Myocyte (in vitro differentiated cells): ENCODE data around the gene PARD3B. TPM values are rescaled to one million over a fixed set of nuclear protein-coding genes. Genes with fewer than 3 reads are reported as not detected.
A peak's percentile ranks its signal among the peaks of the same experiment; 100 is the strongest.

Source experiments
- DNase-seq: peaks from one replicate; pipeline ENCODE4 v3.0.0-alpha.2; 2012; ENCODE audit warnings: low read depth
- total RNA-seq: library from RNA; depleted of rRNA; stranded (reverse); fragments of >200 nt; gene quantifications from 2 replicates; pipeline ENCODE4 v1.2.3, GENCODE V29; 2014

The PARD3B gene
- total RNA-seq, 1 donor from 2014 or later, result 7.2 TPM

DNA sequence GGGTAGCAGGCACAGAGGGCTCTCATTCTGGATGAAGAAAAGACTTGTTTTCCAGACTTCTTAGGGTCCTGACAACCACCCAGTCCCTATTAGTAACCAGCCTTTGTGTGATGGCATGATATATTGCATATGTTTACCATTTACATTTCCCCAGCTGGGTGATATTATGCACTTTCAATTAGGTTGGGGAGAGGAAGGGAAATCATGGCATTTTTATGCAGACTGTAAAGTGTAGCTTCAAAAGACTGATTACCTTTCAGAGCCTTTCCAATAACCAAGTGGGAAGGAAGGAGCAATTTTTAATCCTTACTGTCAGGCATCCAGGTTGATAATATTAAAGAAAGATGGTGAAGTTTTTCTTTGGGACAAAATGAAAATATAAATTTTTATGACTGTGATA, 896.2 kb downstream of the PARD3B start:
- no peak for DNase-seq

DNA sequence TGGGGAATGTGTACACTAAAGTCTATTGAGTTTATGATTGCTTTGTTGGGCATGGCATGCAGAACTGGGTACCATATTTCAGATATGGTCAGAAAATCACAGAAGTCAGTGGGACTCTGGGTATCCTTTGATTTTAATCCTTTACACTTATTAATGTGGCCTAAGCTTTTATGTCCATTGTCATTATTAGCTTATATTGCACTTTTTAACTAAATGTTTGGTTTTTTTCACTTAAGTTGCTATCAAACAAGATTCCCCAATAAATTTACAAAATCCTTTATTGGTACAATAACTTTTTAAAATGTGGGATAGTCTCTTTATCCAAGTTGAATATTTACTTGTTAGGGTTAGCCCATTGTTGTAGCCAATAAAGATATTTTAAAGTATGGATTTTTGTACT, 902.9 kb downstream of the PARD3B start:
- DNase-seq, result no peak

DNA sequence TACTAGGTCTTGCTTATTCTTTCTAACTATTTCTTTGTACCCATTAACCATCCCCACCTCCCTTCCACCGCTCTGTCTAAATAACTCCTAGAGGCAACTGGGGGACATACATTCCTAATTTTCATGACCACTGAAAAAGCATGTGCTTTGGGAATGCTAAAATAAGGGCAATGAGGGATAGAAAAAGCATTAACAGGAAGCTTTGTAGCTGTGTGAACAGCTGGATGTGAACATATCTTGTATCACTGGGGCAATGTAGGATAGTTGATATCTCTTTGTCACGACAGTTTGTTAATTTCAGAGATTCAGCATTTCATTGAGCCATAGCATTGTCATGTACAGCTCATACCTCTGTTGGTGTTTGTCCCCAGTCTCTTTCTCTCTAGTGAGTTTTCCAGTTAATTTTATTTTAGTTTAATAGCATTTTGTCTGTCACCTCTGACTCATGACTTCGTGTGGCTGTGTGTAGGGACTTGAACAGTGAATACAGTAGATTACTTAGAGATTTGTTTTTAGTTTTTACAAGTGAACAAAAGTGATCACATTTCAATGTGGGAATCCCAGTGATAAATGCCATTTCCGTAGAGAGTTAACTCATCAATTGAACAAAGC, 906.7 kb downstream of the PARD3B start:
- DNase-seq, result peak; percentile 10

DNA sequence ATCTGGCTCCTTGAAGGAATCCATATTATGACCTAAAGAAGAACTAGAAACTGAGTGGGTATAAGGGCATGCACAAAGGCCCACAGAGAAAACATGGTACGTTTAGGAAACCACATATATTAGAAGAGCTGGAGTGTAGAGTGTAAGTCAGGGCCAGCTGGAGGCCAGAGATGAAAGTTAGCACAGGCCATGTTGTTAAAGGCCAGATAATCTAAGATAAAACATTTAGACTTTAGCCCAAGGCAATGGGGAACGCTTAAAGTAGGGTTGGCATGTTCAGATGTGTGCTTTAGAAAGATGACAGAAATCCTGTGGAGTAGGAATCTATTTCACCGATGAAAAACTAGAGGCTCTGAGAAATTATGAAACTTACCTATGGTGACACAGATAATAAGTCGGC, 907.9 kb downstream of the PARD3B start:
- DNase-seq, result no peak

DNA sequence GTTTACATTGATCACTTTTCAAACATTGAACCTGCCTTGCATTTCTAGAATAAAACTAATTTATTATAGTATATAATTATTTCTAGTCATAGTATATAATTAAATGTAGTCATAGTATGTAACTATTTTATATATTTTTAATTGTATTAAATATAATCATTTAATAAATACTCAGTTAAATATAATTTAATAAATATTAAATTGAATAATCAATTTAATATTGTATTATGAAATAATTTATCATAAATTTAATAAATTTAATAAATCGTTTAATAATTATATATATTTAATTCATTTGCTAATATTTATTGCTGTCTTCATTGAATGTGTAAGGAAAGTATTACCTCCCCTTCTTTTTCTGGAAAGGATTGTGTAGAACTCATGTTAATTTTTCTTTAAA, 911.4 kb downstream of the PARD3B start:
- no peak for DNase-seq

DNA sequence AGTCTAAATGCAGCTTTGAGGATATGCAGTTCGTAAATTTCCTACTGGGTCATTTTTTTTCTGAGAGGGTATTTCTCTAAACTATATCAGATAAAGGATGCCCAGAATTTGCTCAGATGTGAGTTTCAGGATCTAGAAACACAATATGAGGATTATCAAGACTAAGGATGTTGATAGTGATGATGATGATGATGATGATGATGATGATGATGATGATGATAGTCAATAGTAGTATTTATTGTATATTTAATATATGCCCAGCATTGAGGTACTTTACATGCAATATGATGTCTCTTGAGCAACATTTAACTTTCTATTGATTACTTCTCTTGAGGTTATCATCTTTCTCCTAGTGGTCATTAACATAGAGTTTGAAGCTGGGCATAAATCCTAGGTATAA, 914.9 kb downstream of the PARD3B start:
- DNase-seq, result no peak

DNA sequence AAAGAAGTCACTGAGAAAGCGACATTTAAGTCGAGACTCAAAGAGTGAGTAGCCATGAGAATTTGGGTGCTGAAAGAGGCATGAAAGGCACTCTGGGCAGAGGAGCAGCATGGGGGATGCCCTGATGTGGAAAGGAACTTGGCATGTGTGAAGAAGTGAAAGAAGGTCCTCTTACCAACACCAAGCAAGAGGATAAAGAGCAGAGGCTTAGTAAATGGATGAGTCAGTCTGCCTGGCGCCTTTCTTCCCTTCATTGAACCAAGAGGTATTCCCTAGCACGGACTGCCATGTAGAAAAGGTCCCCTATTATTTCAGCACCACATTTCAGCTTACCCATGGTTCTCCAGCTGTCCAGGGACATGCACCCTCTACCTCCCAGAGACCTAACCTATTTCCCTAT, 915.9 kb downstream of the PARD3B start:
- DNase-seq, result no peak

DNA sequence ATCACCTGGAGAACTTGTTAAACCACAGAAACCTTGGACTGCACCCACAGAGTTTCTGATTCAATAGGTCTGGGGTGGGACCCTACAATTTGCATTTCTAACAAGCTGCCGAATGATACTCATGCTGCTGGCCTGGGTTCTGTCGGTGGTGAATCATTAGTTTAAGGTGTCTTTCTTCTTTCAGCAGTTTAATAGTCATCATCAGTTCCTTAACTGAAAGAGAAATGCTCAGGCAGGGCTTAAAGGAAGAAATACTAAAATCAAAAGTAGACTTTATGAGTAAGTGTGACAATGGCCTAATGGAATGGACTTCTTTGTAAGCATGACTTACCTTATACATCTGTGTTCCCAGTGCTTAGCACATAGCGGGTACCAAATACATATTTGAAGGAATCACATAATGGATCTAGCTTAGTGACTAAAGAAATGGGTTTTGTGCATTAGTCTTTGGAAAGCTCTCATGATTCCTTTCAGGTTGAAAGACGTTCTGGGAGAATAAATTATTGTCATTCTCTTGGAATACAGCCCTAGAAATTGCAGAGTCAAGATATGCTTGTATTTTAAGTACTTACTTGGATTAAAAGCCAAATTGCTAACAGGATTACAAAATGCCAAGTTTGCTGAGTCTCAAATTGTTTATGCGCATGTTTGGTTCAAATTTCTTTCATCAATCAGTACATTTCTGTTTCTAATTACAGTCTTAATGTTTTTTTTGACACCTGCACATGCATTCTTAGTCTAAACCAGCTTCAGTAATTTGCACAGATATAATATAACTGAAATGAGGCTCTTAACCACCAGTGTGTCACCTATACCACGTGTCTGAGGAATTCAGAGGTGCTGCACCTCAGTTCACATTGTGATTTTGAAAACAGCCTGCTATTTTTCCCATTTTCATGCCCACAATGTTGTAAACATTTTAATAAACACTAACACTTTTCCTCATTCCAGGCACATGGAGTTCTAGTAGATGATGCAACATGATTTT, 916.7 kb downstream of the PARD3B start:
- DNase-seq, result no peak

DNA sequence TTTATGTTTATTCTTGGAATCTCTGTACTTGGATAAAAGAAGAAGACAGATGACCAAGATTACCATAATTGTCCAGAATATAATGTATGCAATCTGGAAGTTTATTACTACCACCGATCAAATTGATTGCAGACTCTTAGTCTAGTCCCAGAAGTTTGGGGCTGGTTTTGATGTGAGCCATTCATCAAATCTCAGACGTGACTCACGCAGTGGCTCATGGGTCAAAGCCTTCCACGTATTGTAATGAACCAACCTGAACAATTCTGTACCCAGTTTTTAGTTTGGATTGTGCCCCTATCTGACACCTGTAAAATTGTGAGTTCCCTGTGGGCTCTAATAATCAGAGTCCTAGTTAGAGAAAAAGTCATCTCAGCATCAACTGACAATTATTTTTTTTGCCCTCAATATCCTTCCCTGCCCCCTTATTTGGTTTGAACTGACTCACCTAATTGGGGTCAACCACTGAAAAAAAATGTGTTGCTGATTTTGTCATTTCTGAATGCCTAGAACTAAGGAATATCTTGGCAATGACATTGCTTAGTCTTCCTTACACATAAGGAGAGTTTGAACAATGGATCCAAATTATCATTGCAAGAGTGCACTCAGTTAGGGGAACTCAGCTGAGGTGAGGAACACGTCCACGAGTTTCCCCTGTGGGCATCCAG, 917.5 kb downstream of the PARD3B start:
- no peak for DNase-seq

DNA sequence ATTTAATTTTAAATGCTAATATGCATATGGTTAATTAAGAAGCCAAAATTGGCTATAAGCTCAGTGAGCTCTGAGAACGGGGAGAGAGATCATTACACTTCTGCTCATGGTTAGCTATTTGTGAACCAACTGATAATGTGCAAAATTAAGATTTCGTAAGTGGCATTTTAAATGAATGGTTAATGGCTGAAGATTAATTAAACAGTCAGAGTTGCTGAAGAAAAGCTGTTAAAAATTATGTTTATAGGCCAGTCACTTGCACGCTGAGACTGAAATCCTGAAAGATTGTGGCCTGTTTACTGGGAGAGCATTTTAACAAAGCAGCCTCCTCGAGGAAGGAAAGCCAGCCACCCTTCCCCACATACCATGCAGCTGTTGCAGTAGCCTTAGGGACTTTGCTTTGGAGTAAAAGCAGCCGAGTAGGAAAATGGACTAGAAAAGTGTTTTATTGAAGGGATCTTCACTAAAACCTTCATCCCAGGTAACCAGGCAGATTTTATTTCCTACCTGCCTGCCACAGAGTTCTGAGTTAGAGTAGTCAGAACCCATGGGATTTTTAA, 918.3 kb downstream of the PARD3B start:
- DNase-seq, result peak; percentile 32

DNA sequence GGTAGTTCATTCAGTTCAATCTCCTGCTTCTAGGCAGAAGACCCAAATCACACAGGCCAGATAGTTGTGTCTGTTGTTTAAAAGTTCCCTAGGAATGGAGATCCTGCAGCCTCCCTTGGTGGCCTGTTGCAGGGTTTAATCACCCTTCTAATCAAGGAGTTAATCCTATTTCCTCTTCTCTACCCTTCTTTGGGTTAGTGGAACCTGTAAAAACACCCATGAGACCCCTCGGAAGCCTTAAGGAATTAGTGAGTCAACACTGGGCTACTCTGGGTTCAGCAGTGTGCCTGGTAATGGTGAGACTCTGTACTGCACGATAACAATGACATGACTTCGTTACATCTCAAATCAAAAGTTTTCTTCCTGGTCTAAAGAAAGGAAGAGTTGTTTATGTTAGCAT, 919.4 kb downstream of the PARD3B start:
- DNase-seq, result no peak

DNA sequence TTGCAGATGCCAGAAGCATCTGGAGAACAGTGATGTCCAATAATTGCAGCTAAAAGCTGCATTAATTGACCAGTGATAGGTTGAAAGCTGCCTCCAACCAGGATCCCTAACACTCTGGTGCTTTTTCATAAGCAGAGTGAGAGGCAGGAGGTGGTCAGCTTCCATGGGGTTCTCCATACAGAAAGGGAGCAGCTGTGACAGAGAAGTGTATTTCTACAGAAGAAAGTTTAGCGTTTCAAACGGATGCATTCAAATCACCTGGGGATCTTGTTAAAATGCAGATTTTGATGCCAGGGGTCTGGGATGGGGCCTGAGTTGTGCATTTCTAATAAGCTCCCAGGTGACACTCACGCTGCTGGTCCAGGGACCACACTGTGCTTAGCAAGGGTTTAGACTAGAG, 920.5 kb downstream of the PARD3B start:
- no peak for DNase-seq

DNA sequence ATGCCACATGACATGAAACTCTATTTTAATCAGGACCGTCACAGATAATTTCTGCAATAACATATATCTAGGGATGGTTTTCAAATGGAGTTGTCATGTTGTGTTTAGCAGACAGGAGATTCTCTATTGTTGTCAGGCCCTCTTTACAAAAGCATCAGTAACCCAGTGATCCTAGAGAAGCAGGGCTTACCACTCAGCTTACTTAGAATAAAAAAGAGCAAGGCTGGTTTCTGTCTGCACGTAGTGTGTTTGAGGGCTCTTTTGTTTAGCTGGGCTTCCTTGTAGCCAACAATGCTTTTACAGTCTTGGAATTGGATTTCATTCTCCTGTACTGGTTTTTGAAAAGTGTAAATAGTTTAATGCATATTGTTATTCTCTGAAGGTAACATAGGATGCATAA, 926.5 kb downstream of the PARD3B start:
- no peak for DNase-seq

DNA sequence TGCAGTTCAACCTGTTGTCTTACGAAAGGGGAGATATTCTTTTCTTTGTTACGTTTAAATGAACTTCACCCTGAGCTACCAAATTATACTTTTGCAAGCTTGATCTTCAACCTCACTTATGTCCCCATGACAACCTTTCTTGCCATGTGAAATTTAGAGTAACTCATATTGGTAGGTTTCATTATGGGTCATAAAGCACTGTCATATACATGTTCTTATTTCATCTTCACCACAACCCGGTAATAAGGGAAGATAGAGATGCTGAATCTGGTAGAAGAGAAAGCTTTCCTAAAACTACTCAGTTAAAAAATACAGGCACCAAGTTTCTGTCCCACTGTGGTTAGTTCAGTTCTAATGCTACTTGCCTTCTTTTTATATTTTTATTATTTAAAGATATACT, 928.5 kb downstream of the PARD3B start:
- DNase-seq, result no peak

DNA sequence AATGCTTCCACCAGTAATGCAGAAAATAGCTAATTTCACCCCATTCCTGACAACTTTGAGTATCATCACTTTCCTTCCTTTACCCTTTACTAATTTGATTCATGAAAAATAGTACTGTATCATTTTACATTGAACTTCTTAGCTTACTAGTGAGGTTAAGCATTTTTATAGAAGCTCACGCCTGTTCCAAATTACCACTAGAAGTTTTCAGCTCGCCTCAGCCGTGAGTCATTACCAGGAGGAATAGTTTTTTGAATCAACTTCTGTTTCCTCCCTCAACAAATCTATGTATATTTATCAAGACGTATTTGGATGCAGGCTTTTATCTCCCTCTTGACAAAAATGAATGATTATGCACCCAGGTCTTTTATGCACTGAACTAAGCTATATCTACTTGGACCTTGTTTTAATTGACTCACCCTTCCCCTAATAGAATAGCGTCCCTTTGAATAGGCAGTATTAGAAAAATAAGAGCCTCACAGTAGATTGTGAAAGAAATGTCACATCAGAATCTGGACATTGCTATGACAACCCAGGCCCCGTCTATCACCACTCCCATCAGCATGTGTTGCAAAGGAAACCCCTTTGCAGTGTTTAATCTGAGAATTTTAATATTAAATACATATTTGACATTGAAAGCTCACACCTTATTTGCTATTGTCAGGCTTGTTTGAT, 929.6 kb downstream of the PARD3B start:
- DNase-seq, result peak; percentile 47

DNA sequence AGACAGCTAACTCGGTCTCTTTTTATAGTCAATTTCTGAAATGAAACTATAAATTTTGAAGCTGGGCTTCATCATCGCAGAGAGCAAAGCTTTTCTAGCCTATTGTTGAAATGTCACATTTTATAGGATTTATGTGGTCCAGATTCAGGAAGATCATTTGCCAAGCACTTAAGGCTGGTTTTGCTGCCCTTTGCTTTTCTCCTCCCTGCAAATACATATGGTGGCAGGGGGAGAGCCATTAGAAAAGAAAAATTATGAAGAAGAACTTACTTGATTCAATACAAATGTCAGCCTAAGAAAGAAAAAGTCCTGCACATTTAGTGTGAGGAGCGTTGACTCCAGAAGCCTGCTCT, 930.1 kb downstream of the PARD3B start:
- DNase-seq, result no peak

DNA sequence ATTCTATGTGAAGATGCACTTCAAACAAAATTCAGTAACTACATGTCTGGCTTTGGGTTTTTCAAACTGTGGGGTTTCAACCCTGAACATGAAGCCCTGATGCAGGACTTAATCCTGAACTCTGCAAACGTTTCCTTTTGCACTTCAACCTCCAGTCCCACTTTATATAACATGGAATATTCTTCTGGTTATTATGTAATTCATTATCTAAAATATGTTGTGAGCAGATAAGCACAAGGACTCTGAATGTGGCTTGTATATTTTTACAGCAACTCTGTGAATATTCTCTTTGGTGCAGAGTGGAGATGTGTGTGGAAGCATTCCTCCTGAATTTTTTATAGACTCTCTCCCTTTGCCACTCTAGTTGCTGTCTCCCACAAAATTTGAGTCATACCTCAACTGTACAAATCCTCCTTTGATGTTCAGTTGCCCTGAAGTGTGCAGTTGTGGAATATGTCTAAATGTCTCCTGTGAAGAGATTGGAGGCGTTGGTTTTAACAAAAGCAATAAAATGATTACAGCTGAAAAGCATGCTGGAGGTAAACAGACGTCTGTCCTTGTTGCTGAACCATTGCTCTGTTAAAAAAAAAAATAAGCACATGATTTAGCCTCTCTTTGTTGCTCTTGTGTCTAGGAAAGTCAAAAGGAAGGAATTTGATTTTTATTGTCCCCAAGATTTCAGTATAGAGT, 931.9 kb downstream of the PARD3B start:
- peak; percentile 13 for DNase-seq

DNA sequence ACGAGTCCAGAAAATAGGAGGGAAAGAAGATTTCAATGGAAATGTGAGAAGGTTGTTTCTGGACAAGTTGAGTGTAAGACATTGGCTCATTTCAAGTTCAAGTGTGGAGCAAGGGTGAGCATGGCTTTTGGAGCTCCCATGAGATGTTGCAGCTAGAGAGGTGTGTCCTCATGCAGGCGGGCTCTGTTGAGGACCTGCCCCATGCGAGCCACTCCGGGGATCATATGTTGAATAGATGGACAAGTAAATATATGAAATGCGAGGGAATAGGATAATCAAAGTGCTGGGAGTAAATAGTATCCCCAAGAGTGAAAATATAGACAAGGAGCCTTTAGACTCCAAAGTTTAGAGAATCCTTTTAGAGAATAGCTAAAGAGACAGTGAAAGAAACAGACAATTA, 936.6 kb downstream of the PARD3B start:
- no peak for DNase-seq

DNA sequence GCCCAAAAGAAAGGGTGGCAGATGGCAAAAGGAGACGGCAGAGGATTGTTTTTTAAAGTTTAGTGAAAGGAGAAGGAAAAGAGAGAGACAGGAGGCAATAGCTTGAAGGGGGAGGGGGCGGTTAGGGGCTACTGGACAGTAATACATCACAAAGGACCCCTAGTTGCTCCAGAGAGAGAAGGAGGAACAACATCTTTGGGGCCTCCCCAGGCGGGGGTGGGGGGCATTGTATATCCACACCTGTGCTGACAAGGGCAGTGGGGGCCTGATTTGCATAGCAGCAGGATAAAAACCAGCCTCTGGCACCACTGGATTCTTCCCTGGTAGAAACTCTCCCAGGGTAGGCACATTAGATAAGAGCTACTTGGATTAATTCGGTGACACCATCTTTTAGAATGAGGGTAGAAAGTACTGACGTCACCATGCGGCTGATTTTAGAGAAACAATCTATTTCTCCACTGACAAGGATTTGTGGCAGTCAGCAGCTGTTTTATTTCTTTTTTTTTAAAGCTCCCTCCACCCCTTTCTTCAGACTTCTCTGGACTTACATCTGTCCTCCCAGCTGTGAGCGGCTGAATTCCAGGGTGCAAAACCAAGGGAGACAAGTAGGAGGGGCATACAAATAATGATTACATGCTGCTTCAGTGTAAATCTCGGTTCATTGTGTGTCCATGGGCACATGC, 937.3 kb downstream of the PARD3B start:
- peak; percentile 63 for DNase-seq

DNA sequence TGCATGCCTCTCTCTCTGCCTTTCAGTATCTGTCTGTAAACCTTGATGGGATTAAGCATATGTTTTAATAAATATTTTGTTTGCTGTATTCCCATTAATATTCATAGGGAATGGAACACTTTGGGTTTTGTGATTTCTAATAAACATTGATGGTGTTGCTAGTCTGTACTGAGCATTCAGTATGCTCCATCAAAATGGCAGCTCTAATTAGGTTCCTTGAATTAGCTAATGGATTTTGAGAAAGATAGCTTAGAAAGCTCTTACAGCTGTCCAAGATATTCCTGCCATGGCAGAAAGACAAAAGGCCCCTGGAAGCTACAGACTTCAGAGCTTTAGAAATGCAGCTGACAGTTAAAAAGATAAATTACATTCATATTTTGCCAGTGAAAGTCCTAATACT, 937.8 kb downstream of the PARD3B start:
- peak; percentile 30 for DNase-seq
